HEK293T (cell line): Measurements from ENCODE around the gene MIEF2.

Source experiments
- CTCF ChIA-PET: fragments of 350-600 bp; formaldehyde crosslinking; extraction: SDS; loops from one replicate; lab custom pipeline; 2021; ENCODE audit warnings: antibody characterized with exemption, inconsistent platforms; lab: Yijun Ruan, JAX
- POLR2A ChIA-PET: fragments of 350-600 bp; formaldehyde crosslinking; extraction: SDS; loops from one replicate; lab custom pipeline; 2020; ENCODE audit warnings: antibody characterized with exemption, inconsistent platforms; lab: Yijun Ruan, JAX
- DNase-seq: peaks from one replicate; pipeline ENCODE4 v3.0.0; 2012; ENCODE audit warnings: mixed read lengths; ENCODE audit errors: extremely low spot score
- ARNT ChIP-seq: fragments of 450-650 bp; IDR thresholded peaks from 2 replicates; pipeline ENCODE4 v1.6.1; 2017; ENCODE audit warnings: mild to moderate bottlenecking
- BHLHE40 ChIP-seq: fragments of 450-650 bp; IDR thresholded peaks from 2 replicates; pipeline ENCODE4 v1.6.1; 2016; ENCODE audit warnings: mild to moderate bottlenecking, moderate library complexity, borderline replicate concordance
- CTBP1 ChIP-seq: fragments of 450-650 bp; IDR thresholded peaks from 2 replicates; pipeline ENCODE4 v1.6.1; 2016; ENCODE audit warnings: borderline replicate concordance
- ELF4 ChIP-seq: fragments of 450-650 bp; IDR thresholded peaks from 2 replicates; pipeline ENCODE4 v1.6.1; 2017; ENCODE audit warnings: antibody characterized with exemption
- FOXA1 ChIP-seq: fragments of 450-650 bp; IDR thresholded peaks from 2 replicates; pipeline ENCODE4 v1.6.1; 2016; ENCODE audit warnings: mild to moderate bottlenecking
- FOXK2 ChIP-seq: fragments of 450-650 bp; IDR thresholded peaks from 2 replicates; pipeline ENCODE4 v1.6.1; 2016; ENCODE audit warnings: mild to moderate bottlenecking
- FOXM1 ChIP-seq: fragments of 450-650 bp; IDR thresholded peaks from 2 replicates; pipeline ENCODE4 v1.6.1; 2017; ENCODE audit warnings: mild to moderate bottlenecking, borderline replicate concordance
- HDGF ChIP-seq: fragments of 450-650 bp; IDR thresholded peaks from 2 replicates; pipeline ENCODE4 v1.6.1; 2017; ENCODE audit warnings: antibody characterized with exemption, borderline replicate concordance
- L3MBTL2 ChIP-seq: fragments of 450-650 bp; conservative IDR thresholded peaks from 2 replicates; pipeline ENCODE4 v1.6.1; 2016; ENCODE audit warnings: mild to moderate bottlenecking
- LEF1 ChIP-seq: fragments of 450-650 bp; IDR thresholded peaks from 2 replicates; pipeline ENCODE4 v1.6.1; 2017; ENCODE audit warnings: mild to moderate bottlenecking, borderline replicate concordance
- NFRKB ChIP-seq: fragments of 450-650 bp; IDR thresholded peaks from 2 replicates; pipeline ENCODE4 v1.6.1; 2016; ENCODE audit warnings: mild to moderate bottlenecking, moderate library complexity
- PKNOX1 ChIP-seq: fragments of 450-650 bp; IDR thresholded peaks from 2 replicates; pipeline ENCODE4 v1.6.1; 2016
- SP1 ChIP-seq: fragments of 450-650 bp; IDR thresholded peaks from 2 replicates; pipeline ENCODE4 v1.6.1; 2017
- SUZ12 ChIP-seq: fragments of 450-650 bp; IDR thresholded peaks from 2 replicates; pipeline ENCODE4 v1.6.1; 2016; ENCODE audit warnings: mild to moderate bottlenecking
- TARDBP ChIP-seq: fragments of 450-650 bp; IDR thresholded peaks from 2 replicates; pipeline ENCODE4 v1.6.1; 2016
- ZNF384 ChIP-seq: fragments of 450-650 bp; IDR thresholded peaks from 2 replicates; pipeline ENCODE4 v1.6.1; 2016

The MIEF2 gene

DNA sequence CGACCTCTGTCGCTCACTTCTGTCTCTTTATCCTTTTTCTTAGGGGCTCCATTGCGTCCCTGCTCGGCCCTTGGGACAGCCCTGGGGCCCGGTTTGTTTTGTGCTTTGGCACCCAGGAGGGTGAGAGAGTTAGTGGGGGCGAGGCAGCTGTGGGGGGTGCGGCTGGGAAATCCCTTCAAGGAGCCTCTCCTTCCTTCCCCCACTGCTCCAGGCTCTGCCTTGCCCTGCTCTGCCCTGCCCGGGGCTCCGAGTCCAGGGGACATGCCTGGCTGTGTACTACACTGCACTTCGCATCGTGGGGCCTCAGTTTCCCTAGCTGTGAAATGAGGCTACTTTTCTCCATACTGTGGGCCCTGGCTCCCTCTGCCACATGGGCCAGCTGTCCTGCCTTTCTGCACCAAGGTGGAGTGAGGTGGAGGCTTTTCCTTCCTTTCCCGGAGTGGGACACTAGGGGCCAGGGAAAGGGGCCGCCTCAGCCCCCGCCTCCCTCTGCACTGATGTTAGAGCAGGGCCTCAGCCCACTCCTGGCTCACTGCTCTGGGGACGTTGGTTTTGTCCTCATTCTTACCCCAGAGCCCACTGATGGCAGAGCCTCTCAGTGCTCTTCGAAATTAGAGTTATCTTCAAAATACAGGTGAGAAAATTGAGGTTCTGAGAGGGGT, 34.0 kb upstream of the MIEF2 start:
- TF ChIP-seq CTBP1, result no peak
- TF ChIP-seq ARNT, result no peak
- TF ChIP-seq NFRKB, result no peak
- no peak for TF ChIP-seq FOXK2
- TF ChIP-seq ELF4, result no peak
- no peak for TF ChIP-seq LEF1
- no peak for TF ChIP-seq SUZ12
- TF ChIP-seq BHLHE40, result no peak
- TF ChIP-seq SP1, result no peak
- TF ChIP-seq HDGF, result no peak
- no peak for TF ChIP-seq L3MBTL2
- no peak for TF ChIP-seq PKNOX1
- TF ChIP-seq ZNF384, result no peak
- no peak for TF ChIP-seq FOXM1
- no peak for TF ChIP-seq FOXA1
- no peak for TF ChIP-seq TARDBP
- ChIA-PET POLR2A (interaction anchor here (0.9 kb wide), 1 partner anchor 29 kb away, joined by 3 read pairs; no protein-coding TSS in a partner anchor), CTCF (no interaction called here)
- no peak for DNase-seq

- CTCF ChIA-PET, result interaction anchor here (0.6 kb wide), 1 partner anchor 85 kb away, joined by 3 read pairs; no protein-coding TSS in a partner anchor
- DNase-seq, result no peak
- TF ChIP-seq NFRKB, result no peak
- no peak for TF ChIP-seq FOXM1
- no peak for TF ChIP-seq ARNT
- no peak for TF ChIP-seq LEF1
- POLR2A ChIA-PET, result interaction anchor here (0.6 to 1.4 kb wide), 3 partner anchors 10 to 294 kb away, joined by 3 read pairs; no protein-coding TSS in a partner anchor
These were observed 32.8 kb upstream of the MIEF2 start for GRCh38 chr17:18227635-18228034.

GRCh38 chr17:18228176-18228682, 32.2 kb upstream of the MIEF2 start:
- no peak for TF ChIP-seq LEF1
- ChIA-PET POLR2A (interaction anchor here (1.4 kb wide), 1 partner anchor 9 kb away, joined by 3 read pairs; no protein-coding TSS in a partner anchor), CTCF (no interaction called here)
- no peak for DNase-seq

GRCh38 chr17:18229254-18229653, 31.2 kb upstream of the MIEF2 start:
- no peak for DNase-seq
- TF ChIP-seq ELF4, result no peak
- TF ChIP-seq CTBP1, result no peak
- TF ChIP-seq NFRKB, result no peak
- TF ChIP-seq TARDBP, result no peak
- no peak for TF ChIP-seq HDGF
- TF ChIP-seq FOXK2, result no peak
- no peak for TF ChIP-seq LEF1
- TF ChIP-seq FOXM1, result no peak
- no peak for TF ChIP-seq FOXA1
- TF ChIP-seq SUZ12, result no peak
- TF ChIP-seq ARNT, result no peak
- no peak for TF ChIP-seq ZNF384
- no peak for TF ChIP-seq L3MBTL2
- TF ChIP-seq SP1, result no peak
- no peak for TF ChIP-seq PKNOX1
- TF ChIP-seq BHLHE40, result no peak
- POLR2A ChIA-PET, result interaction anchor here (0.6 to 1.4 kb wide), 2 partner anchors 8 to 10 kb away, joined by 3 read pairs; no protein-coding TSS in a partner anchor
- CTCF ChIA-PET, result no interaction called here

GRCh38 chr17:18229771-18230170, 30.7 kb upstream of the MIEF2 start:
- TF ChIP-seq HDGF (no peak), BHLHE40 (no peak), L3MBTL2 (no peak), SP1 (no peak), ELF4 (no peak), PKNOX1 (no peak), CTBP1 (no peak)
- CTCF ChIA-PET, result no interaction called here
- no peak for DNase-seq
- POLR2A ChIA-PET, result interaction anchor here (0.6 kb wide), 1 partner anchor 10 kb away, joined by 3 read pairs; no protein-coding TSS in a partner anchor
